Activated B cell treated with CpG ODN at 0.5 μM for 24 hours (primary cell): ENCODE results near the gene ISL1. TPM values are rescaled to one million over a fixed set of nuclear protein-coding genes. Genes with fewer than 3 reads are reported as not detected.

Experiments used
- ATAC-seq: fragments of 200-7000 bp; cut with Tn5 transposase; one replicate; pipeline ENCODE4 v1.10.0; 2021; ENCODE audit warnings: low read depth, mild to moderate bottlenecking, moderate library complexity
- CTCF ChIA-PET: fragments of 350-600 bp; sonication (Branson Sonifier 250); formaldehyde crosslinking; loops from one replicate; lab custom pipeline; 2021; ENCODE audit warnings: antibody characterized with exemption; lab: Charles Lee
- POLR2A ChIA-PET: fragments of 350-600 bp; sonication (Branson Sonifier 250); formaldehyde crosslinking; loops from one replicate; lab custom pipeline; 2021; ENCODE audit warnings: antibody characterized with exemption; lab: Charles Lee
- DNase-seq: peaks from one replicate; pipeline ENCODE4 v3.0.0; 2022
- H3K27ac Mint-ChIP-seq: one replicate; pipeline ENCODE4 v1.8.0; 2020; ENCODE audit warnings: mixed read lengths
- H3K27me3 Mint-ChIP-seq: one replicate; pipeline ENCODE4 v1.8.0; 2021; ENCODE audit warnings: mixed read lengths
- H3K36me3 Mint-ChIP-seq: one replicate; pipeline ENCODE4 v1.8.0; 2021; ENCODE audit warnings: low read depth, mixed read lengths
- H3K4me1 Mint-ChIP-seq: one replicate; pipeline ENCODE4 v1.8.0; 2021; ENCODE audit warnings: mixed read lengths
- H3K4me3 Mint-ChIP-seq: one replicate; pipeline ENCODE4 v1.8.0; 2020; ENCODE audit warnings: mild to moderate bottlenecking, mixed read lengths
- H3K9me3 Mint-ChIP-seq: one replicate; pipeline ENCODE4 v1.8.0; 2020; ENCODE audit warnings: mixed read lengths
- intact Hi-C: fragments of 100-400 bp; cut with micrococcal nuclease; formaldehyde crosslinking; loops from one replicate; pipeline ENCODE4 v1.15.1; 2024
- total RNA-seq: library from RNA; stranded (reverse); gene quantifications from 2 replicates; pipeline ENCODE4 v1.2.3, GENCODE V29; 2022
- TF ChIP-seq, protein P1 (sequence below): fragments of 200-600 bp; IDR thresholded peaks from one replicate; pipeline ENCODE4 v1.8.0; 2022; ENCODE audit warnings: antibody characterized with exemption, mild to moderate bottlenecking

The ISL1 gene
- total RNA-seq, 1 donor from 2014 or later, result not detected

GRCh38 chr5:51397996-51398395, 14.7 kb downstream of the ISL1 start:
- Mint-ChIP-seq H3K4me3 (no peak overlapping the region), H3K36me3 (no peaks in the 10 kb centered on the region), H3K27me3 (peaks cover 46% of the 10 kb centered on the region), H3K4me1 (no peaks in the 10 kb centered on the region), H3K9me3 (peaks cover 3% of the 10 kb centered on the region), H3K27ac (no peak overlapping the region)
- intact Hi-C loops, result no loop called here
- ATAC-seq (no peak), DNase-seq (no peak)
- POLR2A ChIA-PET, result no interaction called here
- CTCF ChIA-PET, result no interaction called here
- TF ChIP-seq, protein P1, sequence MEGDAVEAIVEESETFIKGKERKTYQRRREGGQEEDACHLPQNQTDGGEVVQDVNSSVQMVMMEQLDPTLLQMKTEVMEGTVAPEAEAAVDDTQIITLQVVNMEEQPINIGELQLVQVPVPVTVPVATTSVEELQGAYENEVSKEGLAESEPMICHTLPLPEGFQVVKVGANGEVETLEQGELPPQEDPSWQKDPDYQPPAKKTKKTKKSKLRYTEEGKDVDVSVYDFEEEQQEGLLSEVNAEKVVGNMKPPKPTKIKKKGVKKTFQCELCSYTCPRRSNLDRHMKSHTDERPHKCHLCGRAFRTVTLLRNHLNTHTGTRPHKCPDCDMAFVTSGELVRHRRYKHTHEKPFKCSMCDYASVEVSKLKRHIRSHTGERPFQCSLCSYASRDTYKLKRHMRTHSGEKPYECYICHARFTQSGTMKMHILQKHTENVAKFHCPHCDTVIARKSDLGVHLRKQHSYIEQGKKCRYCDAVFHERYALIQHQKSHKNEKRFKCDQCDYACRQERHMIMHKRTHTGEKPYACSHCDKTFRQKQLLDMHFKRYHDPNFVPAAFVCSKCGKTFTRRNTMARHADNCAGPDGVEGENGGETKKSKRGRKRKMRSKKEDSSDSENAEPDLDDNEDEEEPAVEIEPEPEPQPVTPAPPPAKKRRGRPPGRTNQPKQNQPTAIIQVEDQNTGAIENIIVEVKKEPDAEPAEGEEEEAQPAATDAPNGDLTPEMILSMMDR, result no peak

DNA sequence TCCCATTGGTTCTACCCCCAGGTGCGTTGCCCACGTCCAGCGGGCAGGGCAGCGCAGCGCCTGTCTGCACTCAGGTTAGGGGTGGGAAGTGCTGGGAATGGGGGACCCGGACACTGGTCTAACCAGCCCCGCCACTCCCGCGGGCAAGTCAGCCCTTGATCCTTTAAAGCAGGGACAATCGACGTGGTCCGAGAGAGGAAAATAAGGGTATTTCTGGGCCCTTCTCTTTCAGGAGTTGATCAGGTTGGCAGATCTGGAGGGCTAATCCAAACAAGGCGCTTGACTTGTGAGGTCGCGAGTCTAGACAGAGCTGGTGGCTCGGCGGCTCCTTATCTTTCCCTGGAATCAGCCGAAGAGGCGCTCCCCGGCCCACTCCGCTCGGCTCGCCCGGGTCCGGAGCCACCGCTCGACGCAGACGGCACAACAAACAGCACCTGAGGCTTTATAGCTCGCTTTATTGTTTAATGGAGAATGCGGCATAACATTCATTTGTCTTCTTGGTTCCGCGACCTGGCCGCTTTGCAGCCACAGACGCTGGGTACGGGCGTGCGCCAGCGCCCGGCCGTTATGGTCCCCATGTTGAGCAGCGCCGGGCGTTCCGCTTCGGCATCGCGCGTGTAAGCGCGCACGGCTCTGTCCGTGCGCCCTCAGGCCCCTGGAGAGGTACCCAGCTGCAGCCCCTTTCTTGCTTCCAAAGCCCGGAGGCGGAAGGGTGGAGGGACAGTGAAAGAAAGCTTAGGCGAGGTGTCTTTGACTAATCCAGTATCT, 15.8 kb downstream of the ISL1 start:
- no peaks in the 10 kb centered on the region for H3K36me3 Mint-ChIP-seq
- CTCF ChIA-PET, result no interaction called here
- H3K9me3 Mint-ChIP-seq, result peaks cover 3% of the 10 kb centered on the region
- TF ChIP-seq, protein P1, result no peak
- H3K4me3 Mint-ChIP-seq, result no peak overlapping the region
- peaks cover 42% of the 10 kb centered on the region for H3K27me3 Mint-ChIP-seq
- DNase-seq (no peak), ATAC-seq (no peak)
- POLR2A ChIA-PET, result no interaction called here
- H3K4me1 Mint-ChIP-seq, result no peaks in the 10 kb centered on the region
- intact Hi-C loops, result no loop called here
- no peak overlapping the region for H3K27ac Mint-ChIP-seq

DNA sequence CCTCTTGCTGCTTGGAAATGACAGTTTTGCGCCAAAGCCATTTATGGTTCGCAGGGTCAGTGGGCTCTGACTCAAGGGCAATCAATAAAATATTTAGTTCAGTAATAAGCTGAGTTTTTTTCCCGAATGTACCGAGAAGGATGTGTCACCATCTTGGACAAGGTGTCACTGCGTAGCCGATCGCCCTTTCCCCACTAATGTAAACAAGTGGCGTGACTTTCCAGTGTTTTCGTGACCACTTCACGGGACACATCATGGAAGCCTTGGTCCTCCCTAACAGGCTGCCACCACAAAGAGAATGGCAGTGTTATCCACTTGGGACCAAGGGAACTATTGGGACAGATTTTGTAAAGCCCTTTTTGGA, 16.4 kb downstream of the ISL1 start:
- Mint-ChIP-seq H3K27ac (no peak overlapping the region), H3K4me3 (no peak overlapping the region), H3K27me3 (peaks cover 41% of the 10 kb centered on the region), H3K9me3 (peaks cover 3% of the 10 kb centered on the region), H3K4me1 (no peaks in the 10 kb centered on the region), H3K36me3 (no peaks in the 10 kb centered on the region)
- DNase-seq (no peak), ATAC-seq (no peak)
- TF ChIP-seq, protein P1, result no peak
- intact Hi-C loops, result no loop called here
- CTCF ChIA-PET, result no interaction called here
- POLR2A ChIA-PET, result no interaction called here

DNA sequence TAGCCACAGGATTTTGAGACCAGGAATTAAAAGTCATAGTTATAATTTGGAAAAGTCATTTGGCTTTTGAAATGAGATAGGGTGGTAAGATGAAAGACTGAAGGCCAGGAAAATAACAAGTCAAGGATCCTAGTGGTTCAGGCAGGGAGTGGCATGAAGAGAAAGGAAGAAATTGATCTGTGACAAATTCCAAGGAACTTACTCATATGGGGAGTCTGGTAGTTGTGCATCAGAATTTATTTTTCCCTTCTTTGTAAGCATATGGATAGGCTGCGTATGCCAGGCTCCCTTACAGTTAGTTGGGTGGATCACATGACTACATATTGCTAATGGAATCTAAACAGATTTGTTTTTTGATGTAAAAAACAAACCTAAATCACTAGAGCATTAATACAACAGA, 21.0 kb downstream of the ISL1 start:
- Mint-ChIP-seq H3K4me1 (no peaks in the 10 kb centered on the region), H3K36me3 (no peaks in the 10 kb centered on the region), H3K4me3 (no peak overlapping the region), H3K9me3 (peaks cover 3% of the 10 kb centered on the region), H3K27ac (no peak overlapping the region), H3K27me3 (peaks cover 10% of the 10 kb centered on the region)
- intact Hi-C loops, result no loop called here
- ChIA-PET CTCF (no interaction called here), POLR2A (no interaction called here)
- ATAC-seq, result no peak
- TF ChIP-seq, protein P1, result no peak
- DNase-seq, result no peak

- no peaks in the 10 kb centered on the region for H3K36me3 Mint-ChIP-seq
- ChIA-PET POLR2A (no interaction called here), CTCF (no interaction called here)
- ATAC-seq (no peak), DNase-seq (no peak)
- intact Hi-C loops, result no loop called here
- H3K27ac Mint-ChIP-seq, result no peak overlapping the region
- no peaks in the 10 kb centered on the region for H3K9me3 Mint-ChIP-seq
- TF ChIP-seq, protein P1, result no peak
- no peaks in the 10 kb centered on the region for H3K27me3 Mint-ChIP-seq
- H3K4me3 Mint-ChIP-seq, result no peak overlapping the region
- no peaks in the 10 kb centered on the region for H3K4me1 Mint-ChIP-seq
Measured at GRCh38 chr5:51411921-51412325, 28.7 kb downstream of the ISL1 start.
